Spleen (tissue), 11 donors: ENCODE data around the gene KIF16B. TPM values are rescaled to one million over a fixed set of nuclear protein-coding genes. Genes with fewer than 3 reads are reported as not detected.

Experiments used
- DNase-seq: peaks from one replicate; pipeline ENCODE4 v3.0.0-alpha.2; 2020
- H3K27ac ChIP-seq, 8 donors: fragments of 200-600 bp; sonication (generic) in 7 of 8; 1 replicate in 4 of 8; 2 replicates in 4 of 8; pipeline versions ENCODE4 v1.5.0 to v1.8.0; 2016 to 2021; ENCODE audit warnings: inconsistent platforms in 4 of 8, mild to moderate bottlenecking in 4 of 8, moderate library complexity in 1 of 8
- H3K27me3 ChIP-seq, 7 donors: fragments of 200-600 bp; sonication (generic) in 6 of 7; replicated peaks in 1 of 7; 1 replicate in 4 of 7; 2 replicates in 3 of 7; pipeline versions ENCODE4 v1.5.0 to v1.8.0; 2016 to 2021; ENCODE audit warnings: inconsistent platforms in 3 of 7, mild to moderate bottlenecking in 1 of 7
- H3K36me3 ChIP-seq, 6 donors: fragments of 200-600 bp; sonication (generic) in 5 of 6; 1 replicate in 4 of 6; 2 replicates in 2 of 6; pipeline versions ENCODE4 v1.5.0 to v1.8.0; 2016 to 2021; ENCODE audit warnings: inconsistent platforms in 2 of 6
- H3K4me1 ChIP-seq, 6 donors: fragments of 200-600 bp; sonication (generic) in 5 of 6; 1 replicate in 3 of 6; 2 replicates in 3 of 6; pipeline versions ENCODE4 v1.5.0 to v1.8.0; 2016 to 2021; ENCODE audit warnings: inconsistent platforms in 3 of 6
- H3K4me3 ChIP-seq, 8 donors: fragments of 200-600 bp; sonication (generic) in 7 of 8; 1 replicate in 4 of 8; 2 replicates in 4 of 8; pipeline versions ENCODE4 v1.5.0 to v1.8.0; 2016 to 2021; ENCODE audit warnings: inconsistent platforms in 4 of 8, mild to moderate bottlenecking in 4 of 8, moderate library complexity in 2 of 8
- H3K9me3 ChIP-seq, 8 donors: fragments of 200-600 bp; sonication (generic) in 7 of 8; 1 replicate in 4 of 8; 2 replicates in 4 of 8; pipeline versions ENCODE4 v1.5.0 to v1.8.0; 2016 to 2021; ENCODE audit warnings: inconsistent platforms in 4 of 8
- CTCF ChIP-seq, 11 experiments: fragments of 200-600 bp in 7 of 11; fragments of 450-650 bp in 4 of 11; sonication (generic) in 4 of 11; IDR thresholded peaks in 8 of 11; conservative IDR thresholded peaks in 3 of 11; 1 replicate in 7 of 11; 2 replicates in 4 of 11; pipeline versions ENCODE4 v1.4.0 to v1.8.0; 2016 to 2021; ENCODE audit warnings: antibody characterized with exemption in 11 of 11, inconsistent platforms in 4 of 11, mild to moderate bottlenecking in 1 of 11
- POLR2A ChIP-seq, 3 donors: fragments of 450-650 bp; IDR thresholded peaks; one replicate each; pipeline ENCODE4 v1.5.1; 2017; ENCODE audit warnings: antibody characterized with exemption in 3 of 3, mild to moderate bottlenecking in 1 of 3
- POLR2AphosphoS5 ChIP-seq, 3 donors: sonication (generic); formaldehyde crosslinking; IDR thresholded peaks; one replicate each; pipeline ENCODE4 v1.5.1; 2017; ENCODE audit warnings: antibody characterized with exemption in 3 of 3
- WGBS, 5 donors: extraction: QIAGEN DNeasy Blood & Tissue Kit in 3 of 5; methylation state at CpG; one replicate each; pipeline versions ENCODE4 v1.1.5 to v1.1.7; 2013 to 2018; 5-methylcytosine and 5-hydroxymethylcytosine counted together
- intact Hi-C: fragments of 100-400 bp; cut with DNase I; formaldehyde crosslinking; loops from one replicate; pipeline ENCODE4 v1.15.0; 2023; ENCODE audit warnings: low total_unique reads
- polyA plus RNA-seq, 3 donors: library from polyadenylated mRNA; stranded (reverse); fragments of 200-250 nt; gene quantifications; one replicate each; pipeline ENCODE4 v1.2.1, GENCODE V29; 2013
- total RNA-seq, 7 donors: library from RNA; depleted of rRNA in 3 of 7; stranded (reverse); fragments of >200 nt in 3 of 7; fragmentation: NEBNext Ultra II Directional in 4 of 7; extraction: Animal tissue kit (Norgen Biotek cat#: 25700) in 4 of 7; gene quantifications; one replicate each; pipeline versions ENCODE4 v1.1.0 to v1.2.1, GENCODE V29; 2016 to 2021
- donor health status: healthy with polysubstance abuse.
- donor health status: DM: no; HTN: no; CAD: no; lungs with moderate emphysema.
- donor health status: DM: no; HTN: no; CAD: no.
- donor health status: Bipolar disorder and iron deficiency.
- donor health status: healthy.
- donor health status: DM: no; HTN: no; CAD: no.
- donor health status: DM: yes; HTN: yes; CAD: no.

Gene KIF16B
- total and polyA plus RNA-seq, 10 donors: 3.0 to 30.1 (median 21.2) TPM

- WGBS, 5 donors: 86 to 95% (median 89%) methylated on average over 8 of the region's 8 CpGs
- Histone ChIP-seq H3K9me3 (no peaks in the 10 kb centered on the region), H3K27ac (no peak overlapping the region), H3K36me3 (peaks cover 0 to 47% (median 0%) of the 10 kb centered on the region in 6 donors), H3K4me3 (no peak overlapping the region), H3K4me1 (peaks cover 0 to 10% (median 4%) of the 10 kb centered on the region in 6 donors), H3K27me3 (no peaks in the 10 kb centered on the region)
- no peak for DNase-seq
- TF ChIP-seq CTCF (IDR thresholded peaks at IDR 0.05 in 8 of 11, conservative IDR thresholded peaks at IDR 0.05 in 3 of 11) (no peak), POLR2A (IDR thresholded peaks at IDR 0.05) (no peak), POLR2AphosphoS5 (IDR thresholded peaks at IDR 0.05) (no peak)
- intact Hi-C loops: no loop called here
Measured at GRCh38 chr20:16314748-16315159, 258.5 kb downstream of the KIF16B start.

DNA sequence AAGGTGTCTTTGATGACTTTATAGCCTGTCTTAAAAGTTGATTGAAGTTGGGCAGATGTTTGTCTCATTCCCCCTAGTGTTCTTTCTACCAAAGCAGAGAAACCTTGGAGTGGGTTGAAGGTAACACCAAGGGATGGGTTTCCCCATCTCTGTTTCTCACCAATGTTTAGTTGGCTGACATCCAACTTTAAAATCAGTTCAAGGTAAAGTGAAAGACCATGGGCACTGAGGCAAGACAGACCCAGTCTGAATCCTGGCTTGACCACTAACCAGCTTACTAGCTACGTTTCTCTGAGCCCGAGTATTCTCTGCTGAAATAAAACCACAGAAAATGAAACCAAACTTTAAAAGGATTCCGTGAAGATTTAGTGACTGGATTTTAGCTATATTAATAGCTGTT lies 258.9 kb downstream of the KIF16B start:
- Histone ChIP-seq H3K27ac (no peak overlapping the region), H3K36me3 (peaks cover 0 to 47% (median 0%) of the 10 kb centered on the region in 6 donors), H3K4me3 (no peak overlapping the region), H3K9me3 (no peaks in the 10 kb centered on the region), H3K4me1 (peaks cover 0 to 10% (median 4%) of the 10 kb centered on the region in 6 donors), H3K27me3 (no peaks in the 10 kb centered on the region)
- DNase-seq: no peak
- no peak for TF ChIP-seq POLR2AphosphoS5 (IDR thresholded peaks at IDR 0.05)
- no peak for TF ChIP-seq POLR2A (IDR thresholded peaks at IDR 0.05)
- TF ChIP-seq CTCF (IDR thresholded peaks at IDR 0.05 in 8 of 11, conservative IDR thresholded peaks at IDR 0.05 in 3 of 11): no peak
- intact Hi-C loops: no loop called here
- WGBS, 5 donors: 74 to 80% (median 78%) methylated on average over 3 of the region's 3 CpGs

- DNase-seq: no peak
- Histone ChIP-seq H3K9me3 (no peaks in the 10 kb centered on the region), H3K4me3 (no peak overlapping the region), H3K36me3 (peaks cover 0 to 48% (median 0%) of the 10 kb centered on the region in 6 donors), H3K27me3 (no peaks in the 10 kb centered on the region), H3K27ac (no peak overlapping the region), H3K4me1 (peaks cover 0 to 10% (median 4%) of the 10 kb centered on the region in 6 donors)
- TF ChIP-seq CTCF (IDR thresholded peaks at IDR 0.05 in 8 of 11, conservative IDR thresholded peaks at IDR 0.05 in 3 of 11) (no peak), POLR2A (IDR thresholded peaks at IDR 0.05) (no peak), POLR2AphosphoS5 (IDR thresholded peaks at IDR 0.05) (no peak)
- WGBS, 5 donors: 70 to 89% (median 75%) methylated on average over 4 of the region's 4 CpGs
- intact Hi-C loops: no loop called here
Measured at GRCh38 chr20:16313917-16314316, 259.3 kb downstream of the KIF16B start.

DNA sequence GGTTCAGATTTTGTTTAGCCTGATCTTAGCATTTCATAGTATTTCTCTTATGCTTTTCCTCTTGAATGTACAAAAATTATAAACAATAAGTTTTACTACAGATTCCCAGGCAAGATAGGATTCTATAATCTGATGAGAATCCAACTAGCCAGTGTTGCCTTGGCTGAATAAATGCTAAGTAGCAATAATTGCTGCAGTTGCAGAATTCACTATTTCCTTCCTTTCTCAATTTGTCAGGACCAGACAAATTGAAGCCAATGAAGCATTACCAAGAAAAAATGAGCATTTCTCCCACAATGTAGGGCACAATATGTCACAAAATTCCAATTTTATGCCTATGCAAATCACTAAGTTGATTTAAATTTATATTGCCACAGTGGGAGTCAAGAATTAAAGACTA lies 260.2 kb downstream of the KIF16B start:
- Histone ChIP-seq H3K36me3 (peaks cover 0 to 54% (median 0%) of the 10 kb centered on the region in 6 donors), H3K27me3 (no peaks in the 10 kb centered on the region), H3K4me3 (no peak overlapping the region), H3K4me1 (peaks cover 0 to 6% (median under 1%) of the 10 kb centered on the region in 6 donors), H3K9me3 (no peaks in the 10 kb centered on the region), H3K27ac (no peak overlapping the region)
- no peak for TF ChIP-seq CTCF (IDR thresholded peaks at IDR 0.05 in 8 of 11, conservative IDR thresholded peaks at IDR 0.05 in 3 of 11)
- DNase-seq: no peak
- intact Hi-C loops: no loop called here
